Tibial nerve (tissue), 4 donors: Measurements from ENCODE around the gene CHST4. TPM values are rescaled to one million over a fixed set of nuclear protein-coding genes. Genes with fewer than 3 reads are reported as not detected.

Experiments
- DNase-seq, 2 donors: peaks; one replicate each; pipeline ENCODE4 v3.0.0-alpha.2; 2019; ENCODE audit warnings: low spot score in 2 of 2
- H3K27ac ChIP-seq, 4 donors: fragments of 200-600 bp; sonication (generic) in 3 of 4; one replicate each; pipeline ENCODE4 v1.5.1; 2017 to 2019; ENCODE audit warnings: mild to moderate bottlenecking in 1 of 4
- H3K27me3 ChIP-seq, 2 donors: fragments of 200-600 bp; sonication (generic) in 1 of 2; one replicate each; pipeline versions ENCODE4 v1.5.1 to v1.6.0; 2017 to 2019
- H3K36me3 ChIP-seq, 3 donors: fragments of 200-600 bp; sonication (generic); one replicate each; pipeline ENCODE4 v1.5.1; 2018 to 2019
- H3K4me1 ChIP-seq, 4 donors: fragments of 200-600 bp; sonication (generic) in 3 of 4; one replicate each; pipeline ENCODE4 v1.5.1; 2017 to 2019
- H3K4me3 ChIP-seq, 4 donors: fragments of 200-600 bp; sonication (generic) in 3 of 4; one replicate each; pipeline ENCODE4 v1.5.1; 2017 to 2019; ENCODE audit warnings: mild to moderate bottlenecking in 1 of 4, moderate library complexity in 1 of 4
- H3K9me3 ChIP-seq, 4 donors: fragments of 200-600 bp; sonication (generic) in 3 of 4; one replicate each; pipeline ENCODE4 v1.5.1; 2017 to 2019
- CTCF ChIP-seq, 5 experiments: fragments of 200-600 bp in 3 of 5; fragments of 450-650 bp in 2 of 5; sonication (generic) in 3 of 5; IDR thresholded peaks; one replicate each; pipeline ENCODE4 v1.5.1; 2016 to 2019; ENCODE audit warnings: antibody characterized with exemption in 5 of 5, mild to moderate bottlenecking in 3 of 5, moderate library complexity in 2 of 5
- EP300 ChIP-seq, 2 donors: sonication (generic); formaldehyde crosslinking; IDR thresholded peaks; one replicate each; pipeline ENCODE4 v1.6.1; 2017; ENCODE audit warnings: antibody characterized with exemption in 2 of 2, mild to moderate bottlenecking in 1 of 2
- POLR2A ChIP-seq, 2 donors: fragments of 450-650 bp; IDR thresholded peaks; one replicate each; pipeline ENCODE4 v1.6.1; 2017; ENCODE audit warnings: antibody characterized with exemption in 2 of 2, mild to moderate bottlenecking in 2 of 2, moderate library complexity in 2 of 2
- WGBS, 2 donors: methylation state at CpG; one replicate each; pipeline ENCODE4 v1.1.5; 2018; 5-methylcytosine and 5-hydroxymethylcytosine counted together
- small RNA-seq: library from RNA; depleted of rRNA; stranded (forward); fragments of <200 nt; gene quantifications from one replicate; pipeline ENCODE3, GENCODE V24; 2016
- total RNA-seq, 4 donors: library from RNA; depleted of rRNA; stranded (reverse); fragments of >200 nt; gene quantifications; one replicate each; pipeline ENCODE4 v1.1.0, GENCODE V29; 2016

Gene CHST4
- total RNA-seq, 4 donors from 2014 or later, result not detected

GRCh38 chr16:71584543-71585317 lies 58.5 kb downstream of the CHST4 start:
- 84 to 89% methylated on average over 3 of the region's 3 CpGs for WGBS, 2 donors
- Histone ChIP-seq H3K27me3 (no peaks in the 10 kb centered on the region), H3K4me1 (no peaks in the 10 kb centered on the region), H3K9me3 (no peaks in the 10 kb centered on the region), H3K27ac (no peak overlapping the region), H3K36me3 (no peaks in the 10 kb centered on the region), H3K4me3 (no peak overlapping the region)
- no peak for TF ChIP-seq CTCF (IDR thresholded peaks at IDR 0.05)
- no peak for TF ChIP-seq POLR2A (IDR thresholded peaks at IDR 0.05)
- no peak for TF ChIP-seq EP300 (IDR thresholded peaks at IDR 0.05)
- DNase-seq, result no peak

- TF ChIP-seq CTCF (IDR thresholded peaks at IDR 0.05), result no peak
- no peak for TF ChIP-seq POLR2A (IDR thresholded peaks at IDR 0.05)
- TF ChIP-seq EP300 (IDR thresholded peaks at IDR 0.05), result no peak
- no peak for DNase-seq
- Histone ChIP-seq H3K27me3 (no peaks in the 10 kb centered on the region), H3K36me3 (no peaks in the 10 kb centered on the region), H3K9me3 (no peaks in the 10 kb centered on the region), H3K4me1 (no peaks in the 10 kb centered on the region), H3K27ac (no peak overlapping the region), H3K4me3 (no peak overlapping the region)
- WGBS, 2 donors, result 52 to 54% methylated on average over 4 of the region's 4 CpGs
Observed at GRCh38 chr16:71585318-71585703, 59.1 kb downstream of the CHST4 start.

Small RNA genes lying within 50 kb of the gene (small RNA-seq; reads per million reads assigned to genes)
- not detected for gene RNU6-1061P

Other genes with a start within 250 kb of the CHST4 start
- gene CMTR2, start 237.0 kb upstream of the CHST4 start, total RNA-seq, result 10 to 100 TPM; 17.1 to 31.4 (median 22.2) TPM
- gene CALB2, start 167.7 kb upstream of the CHST4 start, total RNA-seq, result 10 to 100 TPM in 2 of 4 donors, 1 to 10 TPM in 2; 3.5 to 24.7 (median 11.3) TPM
- gene TLE7, start 84.4 kb upstream of the CHST4 start, total RNA-seq, result not detected
- gene ZNF23, start 64.2 kb upstream of the CHST4 start, total RNA-seq, result 10 to 100 TPM in 2 of 4 donors, 1 to 10 TPM in 2; 5.5 to 14.4 (median 11.0) TPM
- 10 to 100 TPM in 1 of 4 donors, 1 to 10 TPM in 3; 5.7 to 11.1 (median 7.8) TPM for gene ZNF19, start 37.1 kb upstream of the CHST4 start, total RNA-seq
- under 1 TPM in 1 of 4 donors, not detected in 3; 0.20 TPM for gene TAT, start 50.7 kb downstream of the CHST4 start, total RNA-seq
- under 1 TPM in 1 of 4 donors, not detected in 3; 0.60 TPM for gene MARVELD3, start 99.8 kb downstream of the CHST4 start, total RNA-seq
- gene PHLPP2, start 198.3 kb downstream of the CHST4 start, total RNA-seq, result 10 to 100 TPM; 13.8 to 18.2 (median 16.2) TPM